Measurements from ENCODE around the gene ZRSR2. TPM values are rescaled to one million over a fixed set of nuclear protein-coding genes. Genes with fewer than 3 reads are reported as not detected.

Gene ZRSR2
- total and polyA plus RNA-seq, 2 experiments from 2014 or later = 5.2 to 45.1 TPM

DNA sequence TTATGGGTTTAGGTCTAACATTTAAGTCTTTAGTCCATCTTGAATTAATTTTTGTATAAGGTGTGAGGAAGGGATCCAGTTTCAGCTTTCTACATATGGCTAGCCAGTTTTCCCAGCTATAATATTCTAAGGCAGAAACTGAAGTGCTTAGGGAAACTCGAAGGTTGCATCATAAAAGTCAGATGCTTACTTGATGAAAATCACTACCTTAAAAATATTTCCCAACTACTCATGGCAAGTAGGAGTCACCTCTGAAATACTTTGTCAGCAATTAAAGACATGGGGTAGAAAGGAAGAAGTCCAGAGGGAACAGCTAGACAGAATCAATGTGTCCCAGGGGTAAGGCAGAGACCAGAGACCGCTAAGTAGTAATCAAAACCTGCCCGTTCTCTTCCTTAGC is 70.6 kb downstream of the ZRSR2 start:
- H3F3A ChIP-seq (replicated peaks; ENCODE audit: low read depth) = no peaks in the 10 kb centered on the region
- Mint-ChIP-seq H3K27ac (no peak overlapping the region), H3K4me3 (no peak overlapping the region), H3K27me3 (ENCODE audit: insufficient read depth, low read depth, poor library complexity) (no peaks in the 10 kb centered on the region), H3K36me3 (ENCODE audit: low read depth) (no peaks in the 10 kb centered on the region), H3K9me3 (no peaks in the 10 kb centered on the region; the same call in 2 of the 3 replicates), H3K4me1 (peaks cover 7% of the 10 kb centered on the region)
- H3K27ac ChIP-seq (ENCODE audit: low read depth) = no peak overlapping the region
- no peaks in the 10 kb centered on the region for H4K20me1 ChIP-seq (replicated peaks; ENCODE audit: insufficient read depth)
- no peak overlapping the region for H3K4me2 ChIP-seq
- no peaks in the 10 kb centered on the region for H3K27me3 ChIP-seq (ENCODE audit: insufficient read depth)
- DNase-seq (ENCODE audit: low spot score) (no peak), ATAC-seq (no peak)
- H3K9me2 ChIP-seq (ENCODE audit: insufficient read depth) = no peaks in the 10 kb centered on the region
- no peaks in the 10 kb centered on the region for H3K79me2 ChIP-seq (replicated peaks; ENCODE audit: insufficient read depth)
- no peaks in the 10 kb centered on the region for H3K36me3 ChIP-seq (ENCODE audit: insufficient read depth)
- no peak overlapping the region for H2AFZ ChIP-seq
- no peak for TF ChIP-seq EZH2 (IDR thresholded peaks at IDR 0.05; ENCODE audit: low read depth, unreplicated experiment)
- peaks cover 8% of the 10 kb centered on the region for H3K4me1 ChIP-seq (ENCODE audit: insufficient read depth)
- no peak overlapping the region for H3K4me3 ChIP-seq

DNA sequence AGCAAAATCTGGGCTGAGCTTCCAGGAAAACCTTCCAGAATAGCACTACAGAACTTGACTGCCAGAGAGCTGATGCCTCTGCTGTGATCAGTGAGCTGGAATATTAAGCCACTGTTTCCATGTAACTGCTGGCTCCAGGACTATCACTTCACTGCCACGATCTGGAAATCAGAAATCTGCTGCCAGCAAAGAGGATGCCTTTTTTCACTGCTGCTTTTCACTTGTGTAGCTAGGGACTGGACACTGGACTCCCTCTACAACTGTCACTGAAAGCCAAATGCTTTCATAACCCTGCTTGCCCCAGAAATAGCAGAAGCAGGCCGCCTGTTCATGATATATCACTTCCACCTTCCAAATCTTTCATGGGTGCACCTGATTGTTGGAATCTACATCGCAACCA is 73.7 kb downstream of the ZRSR2 start:
- Mint-ChIP-seq H3K36me3 (ENCODE audit: low read depth) (no peaks in the 10 kb centered on the region), H3K27ac (no peak overlapping the region), H3K9me3 (no peaks in the 10 kb centered on the region; the same call in 1 of the 3 replicates), H3K4me1 (peaks cover 3% of the 10 kb centered on the region; the same call in 1 of the 3 replicates), H3K27me3 (ENCODE audit: insufficient read depth, low read depth, poor library complexity) (no peaks in the 10 kb centered on the region), H3K4me3 (no peak overlapping the region)
- no peaks in the 10 kb centered on the region for H3K27me3 ChIP-seq (ENCODE audit: insufficient read depth)
- no peaks in the 10 kb centered on the region for H3K9me2 ChIP-seq (ENCODE audit: insufficient read depth)
- no peaks in the 10 kb centered on the region for H4K20me1 ChIP-seq (replicated peaks; ENCODE audit: insufficient read depth)
- H3K4me1 ChIP-seq (ENCODE audit: insufficient read depth) = no peaks in the 10 kb centered on the region
- H3F3A ChIP-seq (replicated peaks; ENCODE audit: low read depth) = no peaks in the 10 kb centered on the region
- no peak overlapping the region for H3K27ac ChIP-seq (ENCODE audit: low read depth)
- DNase-seq (ENCODE audit: low spot score) = no peak
- no peak for ATAC-seq
- no peaks in the 10 kb centered on the region for H3K79me2 ChIP-seq (replicated peaks; ENCODE audit: insufficient read depth)
- H3K4me2 ChIP-seq = no peak overlapping the region
- H2AFZ ChIP-seq = no peak overlapping the region
- no peak overlapping the region for H3K4me3 ChIP-seq
- H3K36me3 ChIP-seq (ENCODE audit: insufficient read depth) = no peaks in the 10 kb centered on the region
- TF ChIP-seq CREB1 (CRISPR knock-in tag; IDR thresholded peaks at IDR 0.05; ENCODE audit: low read depth) (no peak), EZH2 (IDR thresholded peaks at IDR 0.05; ENCODE audit: low read depth, unreplicated experiment) (no peak), POLR2AphosphoS5 (IDR thresholded peaks at IDR 0.05; ENCODE audit: low read depth) (no peak), EZH2phosphoT487 (IDR thresholded peaks at IDR 0.05; ENCODE audit: unreplicated experiment) (no peak), JUNB (IDR thresholded peaks at IDR 0.05; ENCODE audit: unreplicated experiment) (no peak), NANOG (IDR thresholded peaks at IDR 0.05; ENCODE audit: borderline replicate concordance) (no peak), ZNF462 (CRISPR knock-in tag; IDR thresholded peaks at IDR 0.05) (no peak), ZNF331 (CRISPR knock-in tag; IDR thresholded peaks at IDR 0.05; ENCODE audit: low read depth) (no peak), CTCF (conservative IDR thresholded peaks at IDR 0.05; ENCODE audit: low read depth in 2 of 2) (no peak)
- TF ChIP-seq, protein P1, sequence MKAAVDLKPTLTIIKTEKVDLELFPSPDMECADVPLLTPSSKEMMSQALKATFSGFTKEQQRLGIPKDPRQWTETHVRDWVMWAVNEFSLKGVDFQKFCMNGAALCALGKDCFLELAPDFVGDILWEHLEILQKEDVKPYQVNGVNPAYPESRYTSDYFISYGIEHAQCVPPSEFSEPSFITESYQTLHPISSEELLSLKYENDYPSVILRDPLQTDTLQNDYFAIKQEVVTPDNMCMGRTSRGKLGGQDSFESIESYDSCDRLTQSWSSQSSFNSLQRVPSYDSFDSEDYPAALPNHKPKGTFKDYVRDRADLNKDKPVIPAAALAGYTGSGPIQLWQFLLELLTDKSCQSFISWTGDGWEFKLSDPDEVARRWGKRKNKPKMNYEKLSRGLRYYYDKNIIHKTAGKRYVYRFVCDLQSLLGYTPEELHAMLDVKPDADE (IDR thresholded peaks at IDR 0.05) = no peak
